K562 (cell line): ENCODE measurements around the gene PPFIA3. TPM values are rescaled to one million over a fixed set of nuclear protein-coding genes. Genes with fewer than 3 reads are reported as not detected.

Experiments
- CTBP1 ChIP-seq: fragments of 450-650 bp; IDR thresholded peaks from 2 replicates; pipeline ENCODE4 v1.6.1; 2016; ENCODE audit warnings: borderline replicate concordance
- CXXC5 ChIP-seq: fragments of 250-450 bp; sonication (Bioruptor Pico); IDR thresholded peaks from 2 replicates; pipeline ENCODE4 v1.8.0; 2022; ENCODE audit warnings: inconsistent platforms, mild to moderate bottlenecking, moderate library complexity
- EHMT2 ChIP-seq: fragments of 450-650 bp; IDR thresholded peaks from 2 replicates; pipeline ENCODE4 v1.6.1; 2018; ENCODE audit warnings: antibody characterized with exemption
- HNRNPLL ChIP-seq: fragments of 200-400 bp; formaldehyde crosslinking; IDR thresholded peaks from 2 replicates; pipeline ENCODE4 v1.6.1; 2017; ENCODE audit warnings: low read length, low read depth, mild to moderate bottlenecking; ENCODE audit not compliant: poor library complexity, severe bottlenecking
- KDM4B ChIP-seq, 2 experiments: fragments of 450-650 bp in 1 of 2; sonication (generic) in 1 of 2; IDR thresholded peaks; 2 replicates each; pipeline ENCODE4 v1.6.1; 2016 to 2017; ENCODE audit warnings: borderline replicate concordance in 2 of 2, antibody characterized with exemption in 1 of 2, low read depth in 1 of 2, mild to moderate bottlenecking in 1 of 2
- NCOA4 ChIP-seq: fragments of 450-650 bp; IDR thresholded peaks from 2 replicates; pipeline ENCODE4 v1.6.1; 2018; ENCODE audit warnings: mild to moderate bottlenecking; ENCODE audit not compliant: partially characterized antibody
- PRDM10 ChIP-seq: fragments of 450-650 bp; IDR thresholded peaks from 2 replicates; pipeline ENCODE4 v1.6.1; 2018; ENCODE audit not compliant: partially characterized antibody
- ZNF398 ChIP-seq: fragments of 250-450 bp; sonication (Bioruptor Pico); IDR thresholded peaks from 2 replicates; pipeline ENCODE4 v1.8.0; 2021; ENCODE audit warnings: moderate library complexity, mild to moderate bottlenecking, inconsistent platforms
- ZNF511 ChIP-seq: sonication (generic); formaldehyde crosslinking; IDR thresholded peaks from 2 replicates; pipeline ENCODE4 v1.8.0; 2022; ENCODE audit warnings: mild to moderate bottlenecking, missing genetic modification reagents
- polyA plus RNA-seq, 8 experiments: library from polyadenylated mRNA; depleted of rRNA in 4 of 8; stranded (reverse) in 5 of 8; unstranded in 3 of 8; fragments of >200 nt; fragmentation: Nextera tagmentation in 2 of 8; fragmentation: Illumina TruSeq in 1 of 8; extraction: Ambion mirVana in 2 of 8; extraction: Trizol in 1 of 8; gene quantifications; 2 replicates each; pipeline versions ENCODE4 v1.2.1 to v1.2.3, GENCODE V29; 2011 to 2014; ENCODE audit warnings: inconsistent platforms in 1 of 8, missing spikeins in 1 of 8
- total RNA-seq, 7 experiments: library from RNA; depleted of rRNA in 6 of 7; stranded (reverse); fragments of >200 nt in 6 of 7; fragmentation: Illumina TruSeq in 2 of 7; extraction: Trizol in 2 of 7; gene quantifications; 2 replicates each; pipeline versions ENCODE4 v1.2.1 to v1.2.3, GENCODE V29; 2011 to 2021; ENCODE audit warnings: low replicate concordance in 1 of 7
- TF ChIP-seq, protein P1 (sequence below), 2 experiments: fragments of 250-450 bp in 1 of 2; fragments of 450-650 bp in 1 of 2; sonication (Bioruptor Pico) in 1 of 2; IDR thresholded peaks; 2 replicates each; pipeline versions ENCODE4 v1.6.1 to v1.8.0; 2016 to 2021; ENCODE audit warnings: mild to moderate bottlenecking in 2 of 2, moderate library complexity in 2 of 2, missing compliant biosample characterization in 1 of 2, missing genetic modification characterization in 1 of 2
- TF ChIP-seq, protein P2 (sequence below): IDR thresholded peaks from 2 replicates; pipeline ENCODE4 v1.6.1; 2011; ENCODE audit warnings: borderline replicate concordance, low read depth, mild to moderate bottlenecking, moderate library complexity, low read length; ENCODE audit not compliant: insufficient read depth, poor library complexity, severe bottlenecking
- TF ChIP-seq, protein P3 (sequence below): fragments of 450-650 bp; IDR thresholded peaks from 2 replicates; pipeline ENCODE4 v1.6.1; 2016
- TF ChIP-seq, protein P4 (sequence below): sonication (generic); formaldehyde crosslinking; IDR thresholded peaks from 2 replicates; pipeline ENCODE4 v1.8.0; 2022; ENCODE audit warnings: mild to moderate bottlenecking, missing genetic modification reagents

Gene PPFIA3
- total and polyA plus RNA-seq, 9 of the 15 experiments (the other 6 are each of a cell fraction or from before 2014, with no cell fraction given) = 0.10 to 53.0 (median 17.6) TPM

- TF ChIP-seq ZNF511 (CRISPR knock-in tag) (no peak), ZNF398 (no peak), CXXC5 (CRISPR knock-in tag) (no peak), CTBP1 (peak; percentile 82), EHMT2 (no peak), NCOA4 (no peak), PRDM10 (peak; percentile 7), KDM4B (IDR thresholded peaks at IDR 0.05; ENCODE audit: borderline replicate concordance in 2 of 2, low read depth in 1 of 2) (no peak), HNRNPLL (no peak)
- TF ChIP-seq, protein P1, sequence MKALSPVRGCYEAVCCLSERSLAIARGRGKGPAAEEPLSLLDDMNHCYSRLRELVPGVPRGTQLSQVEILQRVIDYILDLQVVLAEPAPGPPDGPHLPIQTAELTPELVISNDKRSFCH (CRISPR knock-in tag; IDR thresholded peaks at IDR 0.05) = no peak
- TF ChIP-seq, protein P1 (tag; IDR thresholded peaks at IDR 0.05) = no peak
- TF ChIP-seq, protein P2, sequence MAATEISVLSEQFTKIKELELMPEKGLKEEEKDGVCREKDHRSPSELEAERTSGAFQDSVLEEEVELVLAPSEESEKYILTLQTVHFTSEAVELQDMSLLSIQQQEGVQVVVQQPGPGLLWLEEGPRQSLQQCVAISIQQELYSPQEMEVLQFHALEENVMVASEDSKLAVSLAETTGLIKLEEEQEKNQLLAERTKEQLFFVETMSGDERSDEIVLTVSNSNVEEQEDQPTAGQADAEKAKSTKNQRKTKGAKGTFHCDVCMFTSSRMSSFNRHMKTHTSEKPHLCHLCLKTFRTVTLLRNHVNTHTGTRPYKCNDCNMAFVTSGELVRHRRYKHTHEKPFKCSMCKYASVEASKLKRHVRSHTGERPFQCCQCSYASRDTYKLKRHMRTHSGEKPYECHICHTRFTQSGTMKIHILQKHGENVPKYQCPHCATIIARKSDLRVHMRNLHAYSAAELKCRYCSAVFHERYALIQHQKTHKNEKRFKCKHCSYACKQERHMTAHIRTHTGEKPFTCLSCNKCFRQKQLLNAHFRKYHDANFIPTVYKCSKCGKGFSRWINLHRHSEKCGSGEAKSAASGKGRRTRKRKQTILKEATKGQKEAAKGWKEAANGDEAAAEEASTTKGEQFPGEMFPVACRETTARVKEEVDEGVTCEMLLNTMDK = peak; percentile 64
- TF ChIP-seq, protein P3, sequence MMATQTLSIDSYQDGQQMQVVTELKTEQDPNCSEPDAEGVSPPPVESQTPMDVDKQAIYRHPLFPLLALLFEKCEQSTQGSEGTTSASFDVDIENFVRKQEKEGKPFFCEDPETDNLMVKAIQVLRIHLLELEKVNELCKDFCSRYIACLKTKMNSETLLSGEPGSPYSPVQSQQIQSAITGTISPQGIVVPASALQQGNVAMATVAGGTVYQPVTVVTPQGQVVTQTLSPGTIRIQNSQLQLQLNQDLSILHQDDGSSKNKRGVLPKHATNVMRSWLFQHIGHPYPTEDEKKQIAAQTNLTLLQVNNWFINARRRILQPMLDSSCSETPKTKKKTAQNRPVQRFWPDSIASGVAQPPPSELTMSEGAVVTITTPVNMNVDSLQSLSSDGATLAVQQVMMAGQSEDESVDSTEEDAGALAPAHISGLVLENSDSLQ = peak; percentile 27; the same call in 1 of the 2 replicates
- TF ChIP-seq, protein P4, sequence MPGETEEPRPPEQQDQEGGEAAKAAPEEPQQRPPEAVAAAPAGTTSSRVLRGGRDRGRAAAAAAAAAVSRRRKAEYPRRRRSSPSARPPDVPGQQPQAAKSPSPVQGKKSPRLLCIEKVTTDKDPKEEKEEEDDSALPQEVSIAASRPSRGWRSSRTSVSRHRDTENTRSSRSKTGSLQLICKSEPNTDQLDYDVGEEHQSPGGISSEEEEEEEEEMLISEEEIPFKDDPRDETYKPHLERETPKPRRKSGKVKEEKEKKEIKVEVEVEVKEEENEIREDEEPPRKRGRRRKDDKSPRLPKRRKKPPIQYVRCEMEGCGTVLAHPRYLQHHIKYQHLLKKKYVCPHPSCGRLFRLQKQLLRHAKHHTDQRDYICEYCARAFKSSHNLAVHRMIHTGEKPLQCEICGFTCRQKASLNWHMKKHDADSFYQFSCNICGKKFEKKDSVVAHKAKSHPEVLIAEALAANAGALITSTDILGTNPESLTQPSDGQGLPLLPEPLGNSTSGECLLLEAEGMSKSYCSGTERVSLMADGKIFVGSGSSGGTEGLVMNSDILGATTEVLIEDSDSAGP = no peak
Observed at GRCh38 chr19:49106648-49107135, 12.7 kb upstream of the PPFIA3 start (continued).
